WTC11 (cell line): ENCODE data around the gene RNU1-2.
"Not testable (repeated sequence)": the region's sequence is repeated elsewhere in the genome, so short reads cannot be mapped to it uniquely, and the experiment has no call there.

Experiments used
- CTCF ChIP-seq: fragments of 200-600 bp; IDR thresholded peaks from 2 replicates; pipeline ENCODE4 v1.8.0; 2022; ENCODE audit warnings: antibody characterized with exemption
- MAX ChIP-seq: sonication (generic); formaldehyde crosslinking; IDR thresholded peaks from 2 replicates; pipeline ENCODE4 v1.8.0; 2022; ENCODE audit warnings: mild to moderate bottlenecking, missing genetic modification reagents
- RELA ChIP-seq: sonication (generic); formaldehyde crosslinking; IDR thresholded peaks from 2 replicates; pipeline ENCODE4 v1.8.1; 2022; ENCODE audit warnings: missing genetic modification reagents, mild to moderate bottlenecking, borderline replicate concordance
- ZNF219 ChIP-seq: sonication (generic); formaldehyde crosslinking; IDR thresholded peaks from 2 replicates; pipeline ENCODE4 v1.8.0; 2023; ENCODE audit warnings: missing genetic modification reagents, mild to moderate bottlenecking, borderline replicate concordance

- TF ChIP-seq CTCF; ZNF219 (CRISPR knock-in tag); MAX; RELA (CRISPR knock-in tag): not testable (repeated sequence)
These were observed 24.6 kb upstream of the RNU1-2 start for GRCh38 chr1:16871171-16871570.
